ENCODE data around the gene OR52B6.

The OR52B6 gene

DNA sequence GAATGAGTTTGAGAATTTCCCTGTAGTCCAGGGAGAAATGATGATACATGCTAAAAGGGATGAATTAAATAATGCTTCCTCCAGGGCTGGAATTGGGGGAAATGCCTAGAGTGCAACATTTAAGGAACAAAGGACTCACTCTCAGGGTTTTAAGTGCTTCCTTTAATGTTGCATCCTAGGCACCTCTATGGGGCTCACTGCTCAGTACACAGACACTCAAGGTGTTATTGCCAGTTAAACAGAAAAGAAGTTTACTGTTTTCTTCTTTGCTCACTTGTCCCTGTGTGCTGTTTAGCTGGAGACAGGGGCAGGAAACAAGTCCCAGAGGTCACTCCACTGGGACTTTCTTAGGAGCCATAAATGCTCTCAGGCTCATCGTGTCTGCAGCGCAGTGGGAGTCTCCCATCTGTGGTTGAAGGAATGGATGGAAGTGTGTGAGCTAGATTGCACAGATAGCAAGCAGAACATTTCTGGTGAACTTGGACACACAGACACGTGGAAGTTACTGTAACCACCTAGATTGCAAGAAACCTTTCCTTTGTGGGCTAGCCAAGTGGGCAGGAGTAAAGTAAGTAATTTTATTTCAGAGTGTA is 24.0 kb upstream of the OR52B6 start:
- DNase-seq = no peak
- intact Hi-C loops (cut with DNase I; ENCODE audit: low total_unique reads) = no loop called here
- H3K27ac ChIP-seq = no peak overlapping the region
- TF ChIP-seq CTCF (IDR thresholded peaks at IDR 0.05) = no peak
- no peaks in the 10 kb centered on the region for H3K9me3 ChIP-seq
- no peaks in the 10 kb centered on the region for H3K27me3 ChIP-seq
- no peak overlapping the region for H3K4me3 ChIP-seq
- H3K36me3 ChIP-seq = no peaks in the 10 kb centered on the region
- no peaks in the 10 kb centered on the region for H3K4me1 ChIP-seq

GRCh38 chr11:5557751-5558150 is 22.9 kb upstream of the OR52B6 start:
- intact Hi-C loops (cut with DNase I; ENCODE audit: low total_unique reads) = no loop called here
- H3K4me3 ChIP-seq = no peak overlapping the region
- DNase-seq = no peak
- no peaks in the 10 kb centered on the region for H3K9me3 ChIP-seq
- H3K4me1 ChIP-seq = no peaks in the 10 kb centered on the region
- no peak overlapping the region for H3K27ac ChIP-seq
- no peaks in the 10 kb centered on the region for H3K36me3 ChIP-seq
- no peaks in the 10 kb centered on the region for H3K27me3 ChIP-seq
- no peak for TF ChIP-seq CTCF (IDR thresholded peaks at IDR 0.05)

DNA sequence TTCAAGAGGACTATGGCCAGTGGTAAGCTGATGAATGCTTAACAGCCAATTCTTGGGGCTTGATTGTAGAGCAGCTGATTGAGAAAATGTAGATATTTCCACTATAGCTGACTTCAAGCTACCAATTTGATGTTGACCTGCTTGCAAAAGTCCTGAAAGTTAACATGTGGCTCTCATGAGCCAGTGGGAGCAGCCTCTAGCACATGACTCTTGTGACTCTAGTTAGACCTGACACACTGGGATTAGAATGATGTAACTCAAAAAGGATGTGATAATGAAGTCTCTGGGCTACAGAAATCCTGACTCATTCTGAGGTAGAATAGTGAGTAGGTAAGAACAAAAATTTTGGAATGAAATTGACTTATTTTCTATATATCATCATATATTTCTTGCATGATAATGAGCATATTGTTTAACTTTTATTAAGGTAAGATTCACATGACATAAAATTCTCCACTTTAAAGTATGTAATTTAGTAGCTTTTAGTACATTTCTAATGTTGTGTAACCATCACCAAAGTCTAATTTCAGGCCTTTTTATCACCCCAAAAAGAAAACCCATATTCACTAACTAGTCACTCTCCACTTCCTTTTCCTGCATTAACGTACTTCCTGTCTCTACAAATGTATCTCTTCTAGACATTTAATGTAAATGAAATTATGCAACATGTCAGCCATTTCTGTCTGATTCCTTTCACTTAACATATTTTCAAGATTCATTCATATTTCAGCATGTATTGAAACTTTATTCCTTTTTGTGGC is 16.2 kb upstream of the OR52B6 start:
- TF ChIP-seq CTCF (IDR thresholded peaks at IDR 0.05) = no peak
- DNase-seq = no peak
- Histone ChIP-seq H3K9me3 (no peaks in the 10 kb centered on the region), H3K27ac (no peak overlapping the region), H3K36me3 (no peaks in the 10 kb centered on the region), H3K4me1 (no peaks in the 10 kb centered on the region), H3K4me3 (no peak overlapping the region), H3K27me3 (no peaks in the 10 kb centered on the region)
- intact Hi-C loops (cut with DNase I; ENCODE audit: low total_unique reads) = no loop called here

DNA sequence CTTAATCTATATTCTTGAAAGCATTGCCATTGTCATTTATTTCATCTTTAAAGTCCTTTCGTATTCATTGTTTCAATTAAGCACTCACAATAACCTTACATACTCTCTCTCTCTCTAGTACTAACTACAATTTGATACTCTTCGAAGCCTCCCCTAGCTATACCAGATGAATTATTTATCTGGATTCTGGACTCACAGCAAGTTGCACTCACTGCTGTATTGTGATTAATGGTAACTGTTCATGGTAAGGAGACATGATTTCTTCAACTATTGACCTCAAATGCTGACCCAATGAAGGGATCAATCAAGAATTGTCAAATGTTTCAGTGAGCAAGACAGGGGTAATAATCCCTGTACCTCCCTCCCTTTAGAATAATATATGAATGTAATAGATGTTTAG is 6.0 kb upstream of the OR52B6 start:
- Histone ChIP-seq H3K27me3 (no peaks in the 10 kb centered on the region), H3K4me3 (no peak overlapping the region), H3K4me1 (no peaks in the 10 kb centered on the region), H3K36me3 (no peaks in the 10 kb centered on the region), H3K27ac (no peak overlapping the region), H3K9me3 (no peaks in the 10 kb centered on the region)
- intact Hi-C loops (cut with DNase I; ENCODE audit: low total_unique reads) = no loop called here
- no peak for TF ChIP-seq CTCF (IDR thresholded peaks at IDR 0.05)
- DNase-seq = no peak

GRCh38 chr11:5575152-5575551 is 5.5 kb upstream of the OR52B6 start:
- Histone ChIP-seq H3K27me3 (no peaks in the 10 kb centered on the region), H3K4me3 (no peak overlapping the region), H3K4me1 (no peaks in the 10 kb centered on the region), H3K27ac (no peak overlapping the region), H3K9me3 (no peaks in the 10 kb centered on the region), H3K36me3 (no peaks in the 10 kb centered on the region)
- TF ChIP-seq CTCF (IDR thresholded peaks at IDR 0.05) = no peak
- intact Hi-C loops (cut with DNase I; ENCODE audit: low total_unique reads) = no loop called here
- no peak for DNase-seq
